Spleen (tissue), 11 donors: Measurements from ENCODE around the gene ZRANB1. TPM values are rescaled to one million over a fixed set of nuclear protein-coding genes. Genes with fewer than 3 reads are reported as not detected.
"Not testable (repeated sequence)": the region's sequence is repeated elsewhere in the genome, so short reads cannot be mapped to it uniquely, and the experiment has no call there.

Source experiments
- DNase-seq: peaks from one replicate; pipeline ENCODE4 v3.0.0-alpha.2; 2020
- H3K27ac ChIP-seq, 8 donors: fragments of 200-600 bp; sonication (generic) in 7 of 8; 1 replicate in 4 of 8; 2 replicates in 4 of 8; pipeline versions ENCODE4 v1.5.0 to v1.8.0; 2016 to 2021; ENCODE audit warnings: inconsistent platforms in 4 of 8, mild to moderate bottlenecking in 4 of 8, moderate library complexity in 1 of 8
- H3K27me3 ChIP-seq, 7 donors: fragments of 200-600 bp; sonication (generic) in 6 of 7; replicated peaks in 1 of 7; 1 replicate in 4 of 7; 2 replicates in 3 of 7; pipeline versions ENCODE4 v1.5.0 to v1.8.0; 2016 to 2021; ENCODE audit warnings: inconsistent platforms in 3 of 7, mild to moderate bottlenecking in 1 of 7
- H3K36me3 ChIP-seq, 6 donors: fragments of 200-600 bp; sonication (generic) in 5 of 6; 1 replicate in 4 of 6; 2 replicates in 2 of 6; pipeline versions ENCODE4 v1.5.0 to v1.8.0; 2016 to 2021; ENCODE audit warnings: inconsistent platforms in 2 of 6
- H3K4me1 ChIP-seq, 6 donors: fragments of 200-600 bp; sonication (generic) in 5 of 6; 1 replicate in 3 of 6; 2 replicates in 3 of 6; pipeline versions ENCODE4 v1.5.0 to v1.8.0; 2016 to 2021; ENCODE audit warnings: inconsistent platforms in 3 of 6
- H3K4me3 ChIP-seq, 8 donors: fragments of 200-600 bp; sonication (generic) in 7 of 8; 1 replicate in 4 of 8; 2 replicates in 4 of 8; pipeline versions ENCODE4 v1.5.0 to v1.8.0; 2016 to 2021; ENCODE audit warnings: inconsistent platforms in 4 of 8, mild to moderate bottlenecking in 4 of 8, moderate library complexity in 2 of 8
- H3K9me3 ChIP-seq, 8 donors: fragments of 200-600 bp; sonication (generic) in 7 of 8; 1 replicate in 4 of 8; 2 replicates in 4 of 8; pipeline versions ENCODE4 v1.5.0 to v1.8.0; 2016 to 2021; ENCODE audit warnings: inconsistent platforms in 4 of 8
- POLR2A ChIP-seq, 3 donors: fragments of 450-650 bp; IDR thresholded peaks; one replicate each; pipeline ENCODE4 v1.5.1; 2017; ENCODE audit warnings: antibody characterized with exemption in 3 of 3, mild to moderate bottlenecking in 1 of 3
- POLR2AphosphoS5 ChIP-seq, 3 donors: sonication (generic); formaldehyde crosslinking; IDR thresholded peaks; one replicate each; pipeline ENCODE4 v1.5.1; 2017; ENCODE audit warnings: antibody characterized with exemption in 3 of 3
- WGBS, 5 donors: extraction: QIAGEN DNeasy Blood & Tissue Kit in 3 of 5; methylation state at CpG; one replicate each; pipeline versions ENCODE4 v1.1.5 to v1.1.7; 2013 to 2018; 5-methylcytosine and 5-hydroxymethylcytosine counted together
- intact Hi-C: fragments of 100-400 bp; cut with DNase I; formaldehyde crosslinking; loops from one replicate; pipeline ENCODE4 v1.15.0; 2023; ENCODE audit warnings: low total_unique reads
- polyA plus RNA-seq, 3 donors: library from polyadenylated mRNA; stranded (reverse); fragments of 200-250 nt; gene quantifications; one replicate each; pipeline ENCODE4 v1.2.1, GENCODE V29; 2013
- total RNA-seq, 7 donors: library from RNA; depleted of rRNA in 3 of 7; stranded (reverse); fragments of >200 nt in 3 of 7; fragmentation: NEBNext Ultra II Directional in 4 of 7; extraction: Animal tissue kit (Norgen Biotek cat#: 25700) in 4 of 7; gene quantifications; one replicate each; pipeline versions ENCODE4 v1.1.0 to v1.2.1, GENCODE V29; 2016 to 2021
- TF ChIP-seq, protein P1 (sequence below), 11 experiments: fragments of 200-600 bp in 7 of 11; fragments of 450-650 bp in 4 of 11; sonication (generic) in 4 of 11; IDR thresholded peaks in 8 of 11; conservative IDR thresholded peaks in 3 of 11; 1 replicate in 7 of 11; 2 replicates in 4 of 11; pipeline versions ENCODE4 v1.4.0 to v1.8.0; 2016 to 2021; ENCODE audit warnings: antibody characterized with exemption in 11 of 11, inconsistent platforms in 4 of 11, mild to moderate bottlenecking in 1 of 11
- donor health status: healthy with polysubstance abuse.
- donor health status: DM: no; HTN: no; CAD: no; lungs with moderate emphysema.
- donor health status: DM: no; HTN: no; CAD: no.
- donor health status: Bipolar disorder and iron deficiency.
- donor health status: healthy.
- donor health status: DM: no; HTN: no; CAD: no.
- donor health status: DM: yes; HTN: yes; CAD: no.

ZRANB1 gene
- total and polyA plus RNA-seq, 10 donors, result 5.0 to 28.8 (median 17.7) TPM

DNA sequence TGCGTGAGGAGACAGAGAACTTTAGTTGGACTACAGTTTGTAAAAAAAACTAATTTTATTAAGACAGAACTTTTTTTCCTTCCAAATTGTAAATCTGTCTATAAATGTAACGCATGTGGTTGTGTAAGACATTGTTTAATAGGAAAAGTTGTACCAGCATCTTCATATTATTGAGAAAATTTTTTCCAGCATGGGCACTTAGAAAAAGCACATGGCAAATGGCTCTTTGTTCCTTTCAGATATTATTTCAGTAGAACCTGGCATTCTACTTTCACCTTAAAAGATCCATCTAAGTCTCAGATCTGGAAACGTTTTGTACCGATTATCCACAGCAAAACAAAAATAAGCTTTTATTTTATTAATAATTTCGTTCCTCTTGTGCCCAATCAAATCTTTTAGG, 43.2 kb downstream of the ZRANB1 start:
- TF ChIP-seq, protein P1, sequence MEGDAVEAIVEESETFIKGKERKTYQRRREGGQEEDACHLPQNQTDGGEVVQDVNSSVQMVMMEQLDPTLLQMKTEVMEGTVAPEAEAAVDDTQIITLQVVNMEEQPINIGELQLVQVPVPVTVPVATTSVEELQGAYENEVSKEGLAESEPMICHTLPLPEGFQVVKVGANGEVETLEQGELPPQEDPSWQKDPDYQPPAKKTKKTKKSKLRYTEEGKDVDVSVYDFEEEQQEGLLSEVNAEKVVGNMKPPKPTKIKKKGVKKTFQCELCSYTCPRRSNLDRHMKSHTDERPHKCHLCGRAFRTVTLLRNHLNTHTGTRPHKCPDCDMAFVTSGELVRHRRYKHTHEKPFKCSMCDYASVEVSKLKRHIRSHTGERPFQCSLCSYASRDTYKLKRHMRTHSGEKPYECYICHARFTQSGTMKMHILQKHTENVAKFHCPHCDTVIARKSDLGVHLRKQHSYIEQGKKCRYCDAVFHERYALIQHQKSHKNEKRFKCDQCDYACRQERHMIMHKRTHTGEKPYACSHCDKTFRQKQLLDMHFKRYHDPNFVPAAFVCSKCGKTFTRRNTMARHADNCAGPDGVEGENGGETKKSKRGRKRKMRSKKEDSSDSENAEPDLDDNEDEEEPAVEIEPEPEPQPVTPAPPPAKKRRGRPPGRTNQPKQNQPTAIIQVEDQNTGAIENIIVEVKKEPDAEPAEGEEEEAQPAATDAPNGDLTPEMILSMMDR (IDR thresholded peaks at IDR 0.05 in 8 of 11, conservative IDR thresholded peaks at IDR 0.05 in 3 of 11), result no peak
- no peak for TF ChIP-seq POLR2A (IDR thresholded peaks at IDR 0.05)
- TF ChIP-seq POLR2AphosphoS5 (IDR thresholded peaks at IDR 0.05), result no peak
- Histone ChIP-seq H3K9me3 (no peaks in the 10 kb centered on the region), H3K36me3 (peaks cover 0 to 98% (median 46%) of the 10 kb centered on the region in 6 donors), H3K4me1 (peaks cover 0 to 10% (median 0%) of the 10 kb centered on the region in 6 donors), H3K27me3 (no peaks in the 10 kb centered on the region), H3K4me3 (no peak overlapping the region), H3K27ac (no peak overlapping the region)
- intact Hi-C loops, result no loop called here
- 88 to 94% (median 90%) methylated on average over 5 of the region's 5 CpGs for WGBS, 5 donors
- DNase-seq, result no peak

DNA sequence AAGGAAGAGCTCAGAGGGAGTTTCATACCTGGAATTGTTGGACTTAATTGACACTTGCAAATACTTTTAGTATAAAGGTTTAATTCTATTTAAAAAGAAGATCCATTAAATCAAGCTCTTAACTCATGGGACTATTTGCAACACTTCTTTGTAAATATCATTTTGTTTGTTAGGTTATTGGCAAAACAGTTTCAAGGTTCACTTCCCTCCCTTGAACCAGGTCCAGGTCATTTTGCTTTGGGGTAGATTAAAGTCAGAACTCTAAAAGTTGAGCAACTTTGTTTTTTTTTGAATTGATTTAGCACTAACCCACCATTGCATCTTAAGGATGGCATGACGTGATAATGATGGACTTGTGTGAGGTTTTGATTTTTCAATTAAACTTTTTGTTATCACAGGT, 45.9 kb downstream of the ZRANB1 start:
- DNase-seq, result no peak
- H3K9me3 ChIP-seq, result no peaks in the 10 kb centered on the region
- TF ChIP-seq, protein P1 (IDR thresholded peaks at IDR 0.05 in 8 of 11, conservative IDR thresholded peaks at IDR 0.05 in 3 of 11), result no peak
- no peak for TF ChIP-seq POLR2A (IDR thresholded peaks at IDR 0.05)
- no peak for TF ChIP-seq POLR2AphosphoS5 (IDR thresholded peaks at IDR 0.05)
- peaks cover 0 to 99% (median 43%) of the 10 kb centered on the region in 6 donors for H3K36me3 ChIP-seq
- WGBS, 5 donors, result 86 to 96% (median 90%) methylated on average over 1 of the region's 1 CpG
- no peak overlapping the region for H3K27ac ChIP-seq
- no peaks in the 10 kb centered on the region for H3K27me3 ChIP-seq
- peaks cover 0 to 18% (median 4%) of the 10 kb centered on the region in 6 donors for H3K4me1 ChIP-seq
- intact Hi-C loops, result no loop called here
- H3K4me3 ChIP-seq, result no peak overlapping the region

DNA sequence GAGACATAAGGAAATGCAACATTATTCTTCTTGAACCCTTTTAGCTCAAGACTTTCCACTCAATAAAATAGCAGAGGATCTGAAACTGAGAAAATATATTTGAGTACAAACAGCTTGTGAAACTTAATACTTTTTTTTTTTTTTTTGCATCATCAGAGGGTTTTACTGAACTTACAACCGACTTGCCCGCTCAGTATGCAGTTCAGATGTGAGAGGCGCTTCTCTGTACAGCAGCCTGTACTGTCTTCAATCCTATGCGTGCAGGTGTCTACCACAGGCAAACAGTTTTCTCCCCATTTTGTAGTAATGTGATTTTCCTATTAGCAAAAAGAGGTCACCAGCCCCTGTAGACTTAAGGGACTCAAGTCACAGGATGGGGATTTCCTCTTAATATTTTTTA, 46.8 kb downstream of the ZRANB1 start:
- H3K27ac ChIP-seq, intact Hi-C loops, H3K9me3 ChIP-seq, DNase-seq, H3K4me3 ChIP-seq, H3K27me3 ChIP-seq: not testable (repeated sequence)
- Histone ChIP-seq H3K36me3 (peaks cover 0 to 99% (median 40%) of the 10 kb centered on the region in 6 donors), H3K4me1 (peaks cover 0 to 13% (median 5%) of the 10 kb centered on the region in 6 donors)
- WGBS, 5 donors, result 65 to 84% (median 66%) methylated on average over 4 of the region's 4 CpGs

DNA sequence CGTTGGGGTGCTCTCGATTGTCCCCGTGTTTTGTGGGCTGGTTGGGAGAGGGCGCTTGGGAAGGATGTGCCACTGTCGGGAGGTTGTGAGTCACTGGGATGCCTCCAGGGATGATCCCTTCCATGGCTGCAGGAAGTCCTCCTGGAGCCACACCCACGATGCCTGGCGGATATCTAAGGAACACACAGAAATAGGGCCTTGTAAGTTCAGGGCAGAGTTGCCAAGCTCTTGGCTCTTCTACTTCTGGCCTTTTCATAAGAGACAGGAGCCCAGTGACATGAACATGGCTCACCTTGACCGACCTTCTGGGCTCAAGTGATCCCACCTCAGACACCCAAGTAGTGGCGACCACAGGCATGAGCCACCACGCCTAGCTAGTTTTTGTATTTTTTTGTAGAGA, 47.6 kb downstream of the ZRANB1 start:
- Histone ChIP-seq H3K4me3 (no peak overlapping the region), H3K27me3 (no peaks in the 10 kb centered on the region), H3K27ac (peak overlapping the region in 1 of 8 donors; percentile 36), H3K36me3 (peaks cover 0 to 99% (median 43%) of the 10 kb centered on the region in 6 donors), H3K4me1 (peaks cover 0 to 13% (median 4%) of the 10 kb centered on the region in 6 donors), H3K9me3 (no peaks in the 10 kb centered on the region)
- WGBS, 5 donors, result 79 to 90% (median 82%) methylated on average over 10 of the region's 10 CpGs
- intact Hi-C loops, result no loop called here
- no peak for DNase-seq
- TF ChIP-seq POLR2A (IDR thresholded peaks at IDR 0.05) (no peak), POLR2AphosphoS5 (IDR thresholded peaks at IDR 0.05) (peak in 1 of 3 donors; percentile 13)

DNA sequence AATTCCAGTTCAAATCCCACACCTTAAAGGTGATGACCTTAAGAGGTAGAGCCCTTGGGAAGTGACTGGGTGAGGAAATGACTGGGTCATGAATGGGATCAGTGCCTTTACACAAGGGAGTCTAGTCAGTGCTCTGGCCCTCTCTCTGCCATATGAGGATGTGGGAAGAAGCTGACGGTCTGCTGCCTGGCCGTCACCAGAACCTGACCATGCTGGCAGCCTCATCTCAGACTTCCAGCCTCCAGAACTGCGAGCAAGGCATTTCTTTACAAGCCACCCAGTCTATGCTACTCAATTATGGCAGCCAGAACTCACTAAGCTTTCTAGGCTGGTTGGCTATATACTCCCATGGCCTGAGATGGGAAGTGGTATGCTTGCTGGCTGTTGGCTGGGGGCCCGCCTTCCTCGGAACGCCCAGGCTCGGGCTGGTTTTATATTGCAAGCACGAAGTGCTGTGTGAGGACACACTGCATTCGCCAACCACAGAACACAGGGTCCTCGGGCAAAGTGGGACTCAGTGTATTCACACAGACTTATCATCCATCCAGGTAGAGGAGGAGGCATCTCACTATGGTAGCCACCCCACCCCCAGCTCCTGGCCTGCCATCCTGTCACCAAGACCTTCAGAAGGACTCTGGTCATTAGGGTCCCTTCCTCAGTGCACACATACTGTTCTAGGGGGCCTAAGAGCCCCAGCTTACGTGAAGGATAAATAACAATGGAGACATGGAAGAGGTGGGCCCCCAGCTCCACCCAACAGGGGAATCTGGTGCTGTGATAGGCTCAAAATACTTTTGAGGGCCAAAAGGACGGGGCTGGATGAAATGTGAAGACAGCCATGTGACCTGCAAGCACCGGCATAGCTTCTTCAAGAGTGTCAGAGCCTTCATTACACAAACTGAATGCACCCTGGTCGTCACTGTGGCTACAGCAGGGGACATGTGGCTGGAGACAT, 49.0 kb downstream of the ZRANB1 start:
- Histone ChIP-seq H3K4me3 (no peak overlapping the region), H3K27me3 (no peaks in the 10 kb centered on the region), H3K27ac (peak overlapping the region in 2 of 8 donors; percentile 5 to 45), H3K9me3 (no peaks in the 10 kb centered on the region), H3K36me3 (peaks cover 0 to 99% (median 43%) of the 10 kb centered on the region in 6 donors), H3K4me1 (peaks cover 0 to 13% (median 4%) of the 10 kb centered on the region in 6 donors)
- DNase-seq, result peak; percentile 46
- 85 to 87% (median 86%) methylated on average over 13 to 14 of the region's 14 CpGs for WGBS, 5 donors
- intact Hi-C loops, result no loop called here
- TF ChIP-seq, protein P1 (IDR thresholded peaks at IDR 0.05 in 8 of 11, conservative IDR thresholded peaks at IDR 0.05 in 3 of 11), result no peak
- no peak for TF ChIP-seq POLR2AphosphoS5 (IDR thresholded peaks at IDR 0.05)
- TF ChIP-seq POLR2A (IDR thresholded peaks at IDR 0.05), result no peak
